ENCODE results near the gene CHRNA10.
A peak's percentile ranks its signal among the peaks of the same experiment; 100 is the strongest.
"Not testable (repeated sequence)": the region's sequence is repeated elsewhere in the genome, so short reads cannot be mapped to it uniquely, and the experiment has no call there.

The CHRNA10 gene

GRCh38 chr11:3665336-3666022 is 5.7 kb downstream of the CHRNA10 start:
- DNase-seq (ENCODE audit: low read depth): no peak

GRCh38 chr11:3664032-3664630 is 7.1 kb downstream of the CHRNA10 start:
- no peak for DNase-seq (ENCODE audit: low read depth)

GRCh38 chr11:3662856-3663255 is 8.3 kb downstream of the CHRNA10 start:
- DNase-seq (ENCODE audit: low read depth): no peak

- no peak for DNase-seq (ENCODE audit: low read depth)
Measured at GRCh38 chr11:3660960-3661359, 10.2 kb downstream of the CHRNA10 start.

GRCh38 chr11:3659595-3660515 is 11.3 kb downstream of the CHRNA10 start:
- no peak for DNase-seq (ENCODE audit: low read depth)

GRCh38 chr11:3658252-3658651 is 12.9 kb downstream of the CHRNA10 start:
- no peak for DNase-seq (ENCODE audit: low read depth)

- DNase-seq (ENCODE audit: low read depth): not testable (repeated sequence)
Measured at GRCh38 chr11:3657331-3657730, 13.9 kb downstream of the CHRNA10 start.

- no peak for DNase-seq (ENCODE audit: low read depth)
Measured at GRCh38 chr11:3655547-3655946, 15.6 kb downstream of the CHRNA10 start.

GRCh38 chr11:3652514-3652913 is 18.7 kb downstream of the CHRNA10 start:
- DNase-seq (ENCODE audit: low read depth): not testable (repeated sequence)

GRCh38 chr11:3649374-3649773 is 21.8 kb downstream of the CHRNA10 start:
- not testable (repeated sequence) for DNase-seq (ENCODE audit: low read depth)

- not testable (repeated sequence) for DNase-seq (ENCODE audit: low read depth)
Measured at GRCh38 chr11:3648843-3649242, 22.3 kb downstream of the CHRNA10 start.

GRCh38 chr11:3645552-3645951 is 25.6 kb downstream of the CHRNA10 start:
- DNase-seq (ENCODE audit: low read depth): no peak

- DNase-seq (ENCODE audit: low read depth): peak; percentile 10
Measured at GRCh38 chr11:3644817-3645235, 26.4 kb downstream of the CHRNA10 start, which contains the start of gene ART1. Gene ART1, plus strand, starts transcription at chr11:3645128. Its CDS starts 14,086 bp downstream, at chr11:3659214.

- not testable (repeated sequence) for DNase-seq (ENCODE audit: low read depth)
Measured at GRCh38 chr11:3643102-3643546, 28.1 kb downstream of the CHRNA10 start.

GRCh38 chr11:3642071-3642951 is 28.9 kb downstream of the CHRNA10 start:
- peak; percentile 67 for DNase-seq (ENCODE audit: low read depth)

GRCh38 chr11:3641701-3642070 is 29.5 kb downstream of the CHRNA10 start, which contains the start of gene ART5:
Gene ART5, minus strand, starts transcription at chr11:3641992. Its CDS starts 130 bp downstream, at chr11:3641862.
- no peak for DNase-seq (ENCODE audit: low read depth)

- DNase-seq (ENCODE audit: low read depth): no peak
Measured at GRCh38 chr11:3641191-3641590, 30.0 kb downstream of the CHRNA10 start.

GRCh38 chr11:3639841-3640240 is 31.3 kb downstream of the CHRNA10 start:
- no peak for DNase-seq (ENCODE audit: low read depth)

- no peak for DNase-seq (ENCODE audit: low read depth)
Measured at GRCh38 chr11:3638513-3638912, 32.7 kb downstream of the CHRNA10 start.

- DNase-seq (ENCODE audit: low read depth): no peak
Measured at GRCh38 chr11:3637201-3637600, 34.0 kb downstream of the CHRNA10 start.

GRCh38 chr11:3635641-3636375 is 35.4 kb downstream of the CHRNA10 start:
- DNase-seq (ENCODE audit: low read depth): no peak

Data from ELR (cell line).